Neural cell (in vitro differentiated cells): ENCODE results near the gene MSH2. TPM values are rescaled to one million over a fixed set of nuclear protein-coding genes. Genes with fewer than 3 reads are reported as not detected.

Experiments used
- H2AFZ ChIP-seq: fragments of 200-600, 300-800 bp; sonication (generic), shearing (Covaris generic); 2 replicates; pipeline ENCODE4 v1.6.0; 2014; ENCODE audit warnings: low read depth, mild to moderate bottlenecking, antibody characterized with exemption, low read length, moderate library complexity
- H3F3A ChIP-seq: fragments of 200-600 bp; shearing (Covaris generic); 2 replicates; pipeline ENCODE4 v1.6.1; 2016; ENCODE audit warnings: mild to moderate bottlenecking, moderate library complexity, mixed read lengths, antibody characterized with exemption, low read length; ENCODE audit not compliant: insufficient read depth, poor library complexity, severe bottlenecking
- H3K27ac ChIP-seq: fragments of 200-600, 300-800 bp; sonication (generic), shearing (Covaris generic); 2 replicates; pipeline ENCODE4 v1.5.1; 2014; ENCODE audit warnings: mild to moderate bottlenecking, low read length, moderate library complexity
- H3K27me3 ChIP-seq: fragments of 300-800, 200-600 bp; sonication (generic), shearing (Covaris generic); 2 replicates; pipeline ENCODE4 v1.6.0; 2014; ENCODE audit warnings: mild to moderate bottlenecking, low read depth, low read length, moderate library complexity; ENCODE audit not compliant: insufficient read depth
- H3K36me3 ChIP-seq: fragments of 300-800, 200-600 bp; sonication (generic), shearing (Covaris generic); 2 replicates; pipeline ENCODE4 v1.5.1; 2014; ENCODE audit warnings: mild to moderate bottlenecking, antibody characterized with exemption, low read length, moderate library complexity; ENCODE audit not compliant: insufficient read depth
- H3K4me2 ChIP-seq: fragments of 300-800, 200-600 bp; sonication (generic), shearing (Covaris generic); 2 replicates; pipeline ENCODE4 v1.6.0; 2014; ENCODE audit warnings: mild to moderate bottlenecking, low read length
- H3K4me3 ChIP-seq: fragments of 300-800, 200-600 bp; sonication (generic), shearing (Covaris generic); 2 replicates; pipeline ENCODE4 v1.5.1; 2014; ENCODE audit warnings: mild to moderate bottlenecking, low read length, moderate library complexity
- H3K79me2 ChIP-seq: fragments of 200-600 bp; shearing (Covaris generic); replicated peaks from 2 replicates; pipeline ENCODE4 v1.6.0; 2014; ENCODE audit warnings: mild to moderate bottlenecking, low read length, moderate library complexity; ENCODE audit not compliant: insufficient read depth
- H3K9ac ChIP-seq: fragments of 300-800, 200-600 bp; sonication (generic), shearing (Covaris generic); 2 replicates; pipeline ENCODE4 v1.6.1; 2016; ENCODE audit warnings: mild to moderate bottlenecking, low read length, mixed read lengths
- H3K9me2 ChIP-seq: fragments of 200-600 bp; shearing (Covaris generic); 2 replicates; pipeline ENCODE4 v1.6.1; 2016; ENCODE audit warnings: mild to moderate bottlenecking, low read length, mixed read lengths; ENCODE audit not compliant: insufficient read depth
- H3K9me3 ChIP-seq: fragments of 200-600, 300-800 bp; sonication (generic), shearing (Covaris generic); 2 replicates; pipeline ENCODE4 v1.6.1; 2016; ENCODE audit warnings: mild to moderate bottlenecking, mixed run types, low read length, moderate library complexity, mixed read lengths
- H4K20me1 ChIP-seq: fragments of 200-600 bp; shearing (Covaris generic); 2 replicates; pipeline ENCODE4 v1.6.1; 2016; ENCODE audit warnings: mild to moderate bottlenecking, mixed run types; ENCODE audit not compliant: insufficient read depth
- EP300 ChIP-seq: fragments of 450-650 bp; conservative IDR thresholded peaks from 2 replicates; pipeline ENCODE4 v1.6.1; 2014; ENCODE audit warnings: antibody characterized with exemption, mild to moderate bottlenecking, moderate library complexity; ENCODE audit not compliant: poor library complexity, severe bottlenecking
- EZH2 ChIP-seq: fragments of 200-600, 300-800 bp; shearing (Covaris generic), sonication (generic); IDR thresholded peaks from 2 replicates; pipeline ENCODE4 v1.6.1; 2014; ENCODE audit warnings: antibody characterized with exemption, low read length, borderline replicate concordance, mild to moderate bottlenecking; ENCODE audit not compliant: insufficient read depth, poor library complexity, severe bottlenecking
- MXI1 ChIP-seq: fragments of 450-650 bp; conservative IDR thresholded peaks from 2 replicates; pipeline ENCODE4 v1.6.1; 2014; ENCODE audit warnings: antibody characterized with exemption, mild to moderate bottlenecking; ENCODE audit not compliant: poor library complexity, severe bottlenecking
- POLR2AphosphoS5 ChIP-seq: IDR thresholded peaks from 2 replicates; pipeline ENCODE4 v1.6.1; 2012
- RAD21 ChIP-seq: fragments of 450-650 bp; conservative IDR thresholded peaks from 2 replicates; pipeline ENCODE4 v1.6.1; 2014; ENCODE audit warnings: antibody characterized with exemption, mild to moderate bottlenecking, moderate library complexity
- SMC3 ChIP-seq: fragments of 450-650 bp; conservative IDR thresholded peaks from 2 replicates; pipeline ENCODE4 v1.6.1; 2014; ENCODE audit warnings: antibody characterized with exemption, mild to moderate bottlenecking, moderate library complexity; ENCODE audit not compliant: poor library complexity
- TAF1 ChIP-seq: IDR thresholded peaks from 2 replicates; pipeline ENCODE4 v1.6.1; 2012; ENCODE audit warnings: low read depth
- polyA plus RNA-seq: library from polyadenylated mRNA; depleted of rRNA; stranded (reverse); fragments of >200 nt; gene quantifications from 2 replicates; pipeline ENCODE4 v1.2.3, GENCODE V29; 2014
- TF ChIP-seq, protein P1 (sequence below): fragments of 450-650 bp; IDR thresholded peaks from 2 replicates; pipeline ENCODE4 v1.5.1; 2014; ENCODE audit warnings: antibody characterized with exemption, mild to moderate bottlenecking, moderate library complexity; ENCODE audit not compliant: poor library complexity, severe bottlenecking
- TF ChIP-seq, protein P2 (sequence below): IDR thresholded peaks from 2 replicates; pipeline ENCODE4 v1.6.1; 2012; ENCODE audit warnings: borderline replicate concordance

Gene MSH2
- polyA plus RNA-seq, 1 donor from 2014 or later, result 105 TPM

DNA sequence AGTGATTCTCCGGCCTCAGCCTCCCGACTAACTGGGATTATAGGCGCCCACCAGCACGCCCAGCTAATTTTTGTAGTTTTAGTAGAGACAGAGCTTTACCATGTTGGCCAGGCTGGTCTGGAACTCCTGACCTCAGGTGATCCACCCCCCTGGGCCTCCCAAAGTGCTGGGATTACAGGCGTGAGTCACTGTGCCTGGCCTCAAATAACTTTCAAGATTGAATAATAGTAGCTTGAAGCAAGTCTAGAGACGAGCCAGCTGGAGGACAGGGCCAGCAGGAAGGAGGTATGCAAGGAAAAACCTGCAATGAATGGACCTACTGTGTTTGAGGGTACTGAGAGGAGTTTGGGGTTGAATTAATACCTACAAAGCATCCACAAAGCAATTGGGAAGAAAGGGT lies 87.5 kb downstream of the MSH2 start:
- Histone ChIP-seq H3K9ac (no peak overlapping the region), H3F3A (no peaks in the 10 kb centered on the region), H3K4me2 (no peak overlapping the region), H2AFZ (no peak overlapping the region), H3K36me3 (no peaks in the 10 kb centered on the region), H3K4me3 (no peak overlapping the region), H3K9me3 (no peaks in the 10 kb centered on the region), H3K27me3 (no peaks in the 10 kb centered on the region), H3K27ac (no peak overlapping the region), H3K9me2 (no peaks in the 10 kb centered on the region), H3K79me2 (no peaks in the 10 kb centered on the region), H4K20me1 (no peaks in the 10 kb centered on the region)
- no peak for TF ChIP-seq RAD21
- TF ChIP-seq, protein P1, sequence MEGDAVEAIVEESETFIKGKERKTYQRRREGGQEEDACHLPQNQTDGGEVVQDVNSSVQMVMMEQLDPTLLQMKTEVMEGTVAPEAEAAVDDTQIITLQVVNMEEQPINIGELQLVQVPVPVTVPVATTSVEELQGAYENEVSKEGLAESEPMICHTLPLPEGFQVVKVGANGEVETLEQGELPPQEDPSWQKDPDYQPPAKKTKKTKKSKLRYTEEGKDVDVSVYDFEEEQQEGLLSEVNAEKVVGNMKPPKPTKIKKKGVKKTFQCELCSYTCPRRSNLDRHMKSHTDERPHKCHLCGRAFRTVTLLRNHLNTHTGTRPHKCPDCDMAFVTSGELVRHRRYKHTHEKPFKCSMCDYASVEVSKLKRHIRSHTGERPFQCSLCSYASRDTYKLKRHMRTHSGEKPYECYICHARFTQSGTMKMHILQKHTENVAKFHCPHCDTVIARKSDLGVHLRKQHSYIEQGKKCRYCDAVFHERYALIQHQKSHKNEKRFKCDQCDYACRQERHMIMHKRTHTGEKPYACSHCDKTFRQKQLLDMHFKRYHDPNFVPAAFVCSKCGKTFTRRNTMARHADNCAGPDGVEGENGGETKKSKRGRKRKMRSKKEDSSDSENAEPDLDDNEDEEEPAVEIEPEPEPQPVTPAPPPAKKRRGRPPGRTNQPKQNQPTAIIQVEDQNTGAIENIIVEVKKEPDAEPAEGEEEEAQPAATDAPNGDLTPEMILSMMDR, result no peak
- TF ChIP-seq EZH2, result no peak
- no peak for TF ChIP-seq TAF1
- TF ChIP-seq SMC3, result no peak
- TF ChIP-seq, protein P2, sequence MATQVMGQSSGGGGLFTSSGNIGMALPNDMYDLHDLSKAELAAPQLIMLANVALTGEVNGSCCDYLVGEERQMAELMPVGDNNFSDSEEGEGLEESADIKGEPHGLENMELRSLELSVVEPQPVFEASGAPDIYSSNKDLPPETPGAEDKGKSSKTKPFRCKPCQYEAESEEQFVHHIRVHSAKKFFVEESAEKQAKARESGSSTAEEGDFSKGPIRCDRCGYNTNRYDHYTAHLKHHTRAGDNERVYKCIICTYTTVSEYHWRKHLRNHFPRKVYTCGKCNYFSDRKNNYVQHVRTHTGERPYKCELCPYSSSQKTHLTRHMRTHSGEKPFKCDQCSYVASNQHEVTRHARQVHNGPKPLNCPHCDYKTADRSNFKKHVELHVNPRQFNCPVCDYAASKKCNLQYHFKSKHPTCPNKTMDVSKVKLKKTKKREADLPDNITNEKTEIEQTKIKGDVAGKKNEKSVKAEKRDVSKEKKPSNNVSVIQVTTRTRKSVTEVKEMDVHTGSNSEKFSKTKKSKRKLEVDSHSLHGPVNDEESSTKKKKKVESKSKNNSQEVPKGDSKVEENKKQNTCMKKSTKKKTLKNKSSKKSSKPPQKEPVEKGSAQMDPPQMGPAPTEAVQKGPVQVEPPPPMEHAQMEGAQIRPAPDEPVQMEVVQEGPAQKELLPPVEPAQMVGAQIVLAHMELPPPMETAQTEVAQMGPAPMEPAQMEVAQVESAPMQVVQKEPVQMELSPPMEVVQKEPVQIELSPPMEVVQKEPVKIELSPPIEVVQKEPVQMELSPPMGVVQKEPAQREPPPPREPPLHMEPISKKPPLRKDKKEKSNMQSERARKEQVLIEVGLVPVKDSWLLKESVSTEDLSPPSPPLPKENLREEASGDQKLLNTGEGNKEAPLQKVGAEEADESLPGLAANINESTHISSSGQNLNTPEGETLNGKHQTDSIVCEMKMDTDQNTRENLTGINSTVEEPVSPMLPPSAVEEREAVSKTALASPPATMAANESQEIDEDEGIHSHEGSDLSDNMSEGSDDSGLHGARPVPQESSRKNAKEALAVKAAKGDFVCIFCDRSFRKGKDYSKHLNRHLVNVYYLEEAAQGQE, result no peak
- TF ChIP-seq EP300, result no peak
- TF ChIP-seq MXI1, result no peak
- TF ChIP-seq POLR2AphosphoS5, result no peak

DNA sequence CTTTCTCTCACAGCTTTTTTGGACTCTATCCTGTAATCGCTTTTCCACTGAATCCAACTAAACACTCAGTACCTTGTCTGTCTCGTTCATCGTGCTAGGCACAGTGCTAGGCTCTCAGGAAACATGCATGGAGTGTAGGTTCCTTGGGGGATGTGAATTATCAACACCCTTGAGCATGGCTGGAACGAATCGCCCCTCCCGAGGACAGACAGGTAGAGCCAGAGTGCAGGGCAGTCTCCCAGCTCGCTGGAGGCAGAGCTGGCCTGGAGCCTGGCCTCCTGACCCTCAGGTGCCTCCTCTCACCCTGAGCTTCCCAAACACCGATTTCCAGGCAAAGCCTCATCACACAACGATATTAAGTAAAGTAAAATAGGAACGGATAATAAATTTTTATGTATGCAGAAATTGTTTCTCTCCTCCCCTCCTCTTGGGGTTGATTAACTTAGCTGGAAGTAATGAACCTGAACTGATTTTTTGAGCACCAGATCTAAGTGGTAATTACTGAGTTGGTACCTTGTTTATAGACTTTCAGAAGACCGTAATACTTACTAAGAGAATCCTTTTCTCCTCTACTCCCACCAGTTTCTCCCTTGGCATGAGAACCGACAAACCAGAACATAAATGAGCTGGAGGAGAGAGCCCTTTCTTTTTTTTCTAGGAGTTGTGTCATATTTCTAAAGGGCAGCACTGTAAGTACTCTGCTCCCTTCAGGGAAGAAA lies 90.5 kb downstream of the MSH2 start:
- no peak for TF ChIP-seq SMC3
- no peak for TF ChIP-seq TAF1
- Histone ChIP-seq H3K36me3 (no peaks in the 10 kb centered on the region), H3K9me3 (no peaks in the 10 kb centered on the region), H3K4me3 (no peak overlapping the region), H3K9me2 (no peaks in the 10 kb centered on the region), H3K27ac (no peak overlapping the region), H3K4me2 (no peak overlapping the region), H3K27me3 (no peaks in the 10 kb centered on the region), H4K20me1 (no peaks in the 10 kb centered on the region), H3F3A (no peaks in the 10 kb centered on the region), H3K79me2 (no peaks in the 10 kb centered on the region), H2AFZ (no peak overlapping the region), H3K9ac (no peak overlapping the region)
